Parathyroid adenoma (tissue), 2 donors: ENCODE results near the gene PNMA1.
A peak's percentile ranks its signal among the peaks of the same experiment; 100 is the strongest.

Experiments used
- H2AFZ ChIP-seq: fragments of 300-600 bp; sonication (generic); one replicate; pipeline ENCODE4 v1.7.0; 2017; ENCODE audit warnings: antibody characterized with exemption, mild to moderate bottlenecking
- H3K27ac ChIP-seq: fragments of 300-600 bp; sonication (generic); one replicate; pipeline ENCODE4 v1.7.0; 2017
- H3K27me3 ChIP-seq: fragments of 300-600 bp; sonication (generic); one replicate; pipeline ENCODE4 v1.7.0; 2017; ENCODE audit warnings: low read length; ENCODE audit not compliant: control insufficient read depth, insufficient read depth
- H3K36me3 ChIP-seq: fragments of 300-600 bp; sonication (generic); one replicate; pipeline ENCODE4 v1.7.0; 2017; ENCODE audit warnings: low read length; ENCODE audit not compliant: control insufficient read depth, insufficient read depth
- H3K4me1 ChIP-seq: fragments of 300-600 bp; sonication (generic); one replicate; pipeline ENCODE4 v1.7.0; 2017; ENCODE audit warnings: control low read depth
- H3K4me2 ChIP-seq: fragments of 300-600 bp; sonication (generic); one replicate; pipeline ENCODE4 v1.7.0; 2017; ENCODE audit warnings: low read length
- H3K4me3 ChIP-seq: fragments of 300-600 bp; sonication (generic); one replicate; pipeline ENCODE4 v1.7.0; 2017; ENCODE audit warnings: low read depth, low read length
- H3K79me2 ChIP-seq: fragments of 300-600 bp; sonication (generic); one replicate; pipeline ENCODE4 v1.7.0; 2017; ENCODE audit warnings: control low read depth
- H3K9ac ChIP-seq: fragments of 300-600 bp; sonication (generic); one replicate; pipeline ENCODE4 v1.7.0; 2017; ENCODE audit warnings: mild to moderate bottlenecking
- H3K9me3 ChIP-seq: fragments of 300-600 bp; sonication (generic); one replicate; pipeline ENCODE4 v1.7.0; 2017; ENCODE audit warnings: low read length; ENCODE audit not compliant: control insufficient read depth
- TF ChIP-seq, protein P1 (sequence below): fragments of 300-600 bp; sonication (generic); IDR thresholded peaks from one replicate; pipeline ENCODE4 v1.7.0; 2017; ENCODE audit warnings: antibody characterized with exemption, mild to moderate bottlenecking
- donor health status: primary hyperparathyroidism.

PNMA1 gene

GRCh38 chr14:73746520-73747378, 32.6 kb upstream of the PNMA1 start:
- peaks cover 79% of the 10 kb centered on the region for H3K4me1 ChIP-seq
- H3K36me3 ChIP-seq, result no peaks in the 10 kb centered on the region
- H3K79me2 ChIP-seq, result peaks cover 90% of the 10 kb centered on the region
- no peak overlapping the region for H3K9ac ChIP-seq
- TF ChIP-seq, protein P1, sequence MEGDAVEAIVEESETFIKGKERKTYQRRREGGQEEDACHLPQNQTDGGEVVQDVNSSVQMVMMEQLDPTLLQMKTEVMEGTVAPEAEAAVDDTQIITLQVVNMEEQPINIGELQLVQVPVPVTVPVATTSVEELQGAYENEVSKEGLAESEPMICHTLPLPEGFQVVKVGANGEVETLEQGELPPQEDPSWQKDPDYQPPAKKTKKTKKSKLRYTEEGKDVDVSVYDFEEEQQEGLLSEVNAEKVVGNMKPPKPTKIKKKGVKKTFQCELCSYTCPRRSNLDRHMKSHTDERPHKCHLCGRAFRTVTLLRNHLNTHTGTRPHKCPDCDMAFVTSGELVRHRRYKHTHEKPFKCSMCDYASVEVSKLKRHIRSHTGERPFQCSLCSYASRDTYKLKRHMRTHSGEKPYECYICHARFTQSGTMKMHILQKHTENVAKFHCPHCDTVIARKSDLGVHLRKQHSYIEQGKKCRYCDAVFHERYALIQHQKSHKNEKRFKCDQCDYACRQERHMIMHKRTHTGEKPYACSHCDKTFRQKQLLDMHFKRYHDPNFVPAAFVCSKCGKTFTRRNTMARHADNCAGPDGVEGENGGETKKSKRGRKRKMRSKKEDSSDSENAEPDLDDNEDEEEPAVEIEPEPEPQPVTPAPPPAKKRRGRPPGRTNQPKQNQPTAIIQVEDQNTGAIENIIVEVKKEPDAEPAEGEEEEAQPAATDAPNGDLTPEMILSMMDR, result no peak
- peak overlapping the region; percentile 9 for H3K27ac ChIP-seq
- no peak overlapping the region for H3K4me2 ChIP-seq
- H3K4me3 ChIP-seq, result no peak overlapping the region
- no peaks in the 10 kb centered on the region for H3K9me3 ChIP-seq
- H3K27me3 ChIP-seq, result no peaks in the 10 kb centered on the region
- H2AFZ ChIP-seq, result no peak overlapping the region

DNA sequence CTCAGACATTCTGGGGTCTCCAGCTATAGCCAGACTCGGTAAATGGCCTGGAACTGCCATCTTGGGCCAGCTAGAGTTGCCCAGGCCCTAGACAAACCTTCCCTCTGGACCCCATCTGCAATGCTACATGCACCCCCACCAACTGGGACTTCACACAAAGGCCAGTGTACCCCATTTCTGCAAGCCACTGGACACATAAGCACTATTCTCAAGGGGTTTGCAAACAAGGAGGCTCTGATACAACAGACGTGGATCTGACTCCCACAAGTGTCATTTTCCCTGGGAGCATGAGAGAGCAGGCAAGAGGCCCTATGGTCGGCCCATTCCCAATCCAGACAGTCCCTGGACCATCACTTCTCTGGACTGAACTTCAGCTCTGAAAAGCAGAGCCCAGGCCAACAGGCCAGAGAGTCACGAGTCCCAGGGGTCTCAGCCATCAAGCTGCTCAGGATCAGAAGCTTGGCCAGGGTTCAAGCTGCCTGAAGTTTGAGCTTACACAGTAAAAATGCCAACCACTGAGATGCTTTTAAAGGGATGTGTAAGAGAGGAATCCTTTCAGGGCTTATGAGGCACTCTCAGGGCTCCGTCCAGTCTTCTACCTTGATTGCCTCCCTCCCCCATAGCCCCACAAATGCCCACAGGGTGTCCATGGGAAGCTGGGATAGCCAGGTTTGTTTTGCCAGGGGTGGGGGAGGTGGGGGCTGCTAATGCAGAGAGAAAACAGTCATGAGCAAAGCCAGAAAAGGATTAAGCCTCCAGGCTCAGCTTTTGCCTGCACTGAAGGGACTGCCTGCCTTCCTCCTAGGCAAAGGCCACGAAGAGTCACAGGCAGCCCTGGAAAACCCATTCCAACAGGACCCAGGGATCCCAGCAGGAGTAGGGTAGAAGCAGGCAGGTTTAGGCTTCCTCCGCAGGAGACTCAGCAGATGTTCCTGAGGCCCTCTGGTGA, 31.7 kb upstream of the PNMA1 start:
- Histone ChIP-seq H2AFZ (no peak overlapping the region), H3K27me3 (no peaks in the 10 kb centered on the region), H3K9me3 (no peaks in the 10 kb centered on the region), H3K27ac (peak overlapping the region; percentile 74), H3K36me3 (no peaks in the 10 kb centered on the region), H3K4me2 (no peak overlapping the region), H3K4me3 (no peak overlapping the region), H3K79me2 (peaks cover 85% of the 10 kb centered on the region), H3K4me1 (peaks cover 78% of the 10 kb centered on the region), H3K9ac (no peak overlapping the region)
- TF ChIP-seq, protein P1, result no peak

DNA sequence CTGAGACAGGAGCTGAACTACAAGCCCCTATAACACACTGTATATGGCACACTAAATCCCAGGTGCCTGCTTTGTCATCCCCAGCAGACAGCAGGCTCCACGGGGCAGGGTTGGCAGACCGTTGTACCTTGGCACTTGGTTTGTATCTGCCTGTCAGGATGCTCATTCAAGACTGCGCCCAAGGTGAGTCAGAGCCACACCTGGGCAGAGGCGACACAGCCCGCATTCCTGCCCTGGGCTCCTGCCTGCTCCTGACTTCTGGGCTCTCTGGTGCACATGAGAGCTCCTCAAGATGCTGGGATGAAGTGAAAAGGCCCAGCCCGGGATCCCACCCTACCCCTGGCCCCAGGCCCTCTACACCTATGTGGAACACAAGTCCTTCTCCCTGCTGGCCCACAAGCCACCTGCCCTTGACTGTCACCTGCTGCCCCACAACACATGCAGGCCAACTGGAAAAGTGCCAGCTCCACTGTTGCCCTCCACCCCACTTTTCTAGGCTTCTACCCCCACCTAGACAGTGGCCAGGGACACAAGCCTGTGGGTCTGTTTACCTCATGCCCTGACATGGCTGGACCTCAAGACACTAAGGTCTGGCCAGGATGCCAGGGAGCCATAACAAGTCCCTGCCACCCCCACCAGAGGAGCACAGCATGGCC, 30.8 kb upstream of the PNMA1 start:
- no peaks in the 10 kb centered on the region for H3K36me3 ChIP-seq
- peak overlapping the region; percentile 74 for H3K27ac ChIP-seq
- H3K4me1 ChIP-seq, result peaks cover 78% of the 10 kb centered on the region
- no peak overlapping the region for H2AFZ ChIP-seq
- no peak overlapping the region for H3K4me3 ChIP-seq
- no peaks in the 10 kb centered on the region for H3K27me3 ChIP-seq
- peaks cover 85% of the 10 kb centered on the region for H3K79me2 ChIP-seq
- no peak overlapping the region for H3K4me2 ChIP-seq
- H3K9ac ChIP-seq, result no peak overlapping the region
- TF ChIP-seq, protein P1, result no peak
- H3K9me3 ChIP-seq, result no peaks in the 10 kb centered on the region

- no peak overlapping the region for H3K4me3 ChIP-seq
- TF ChIP-seq, protein P1, result no peak
- no peaks in the 10 kb centered on the region for H3K27me3 ChIP-seq
- no peak overlapping the region for H2AFZ ChIP-seq
- no peaks in the 10 kb centered on the region for H3K36me3 ChIP-seq
- no peak overlapping the region for H3K4me2 ChIP-seq
- no peaks in the 10 kb centered on the region for H3K9me3 ChIP-seq
- peaks cover 80% of the 10 kb centered on the region for H3K4me1 ChIP-seq
- peaks cover 87% of the 10 kb centered on the region for H3K79me2 ChIP-seq
- peak overlapping the region; percentile 74 for H3K27ac ChIP-seq
- H3K9ac ChIP-seq, result no peak overlapping the region
Measured at GRCh38 chr14:73744175-73744867, 30.1 kb upstream of the PNMA1 start.
